HepG2 (cell line): ENCODE data around the gene HOMEZ. TPM values are rescaled to one million over a fixed set of nuclear protein-coding genes. Genes with fewer than 3 reads are reported as not detected.
A peak's percentile ranks its signal among the peaks of the same experiment; 100 is the strongest.

ENCODE experiments used
- AGO2 ChIP-seq: fragments of 200-400 bp; formaldehyde crosslinking; optimal IDR thresholded peaks from 2 replicates; pipeline ENCODE3; 2017; ENCODE audit warnings: mild to moderate bottlenecking, low read depth, low read length, moderate library complexity
- BCL3 ChIP-seq: sonication (generic); formaldehyde crosslinking; IDR thresholded peaks from 2 replicates; pipeline ENCODE4 v1.5.1; 2020; ENCODE audit warnings: mild to moderate bottlenecking, missing genetic modification reagents, moderate library complexity
- EZH2 ChIP-seq: conservative IDR thresholded peaks from 2 replicates; pipeline ENCODE4 v1.6.1; 2012; ENCODE audit warnings: mild to moderate bottlenecking, low read depth, low read length, moderate library complexity
- JARID2 ChIP-seq: sonication (generic); formaldehyde crosslinking; IDR thresholded peaks from 2 replicates; pipeline ENCODE4 v1.8.1; 2023; ENCODE audit warnings: missing genetic modification reagents, inconsistent platforms; ENCODE audit not compliant: insufficient replicate concordance
- KDM1A ChIP-seq: IDR thresholded peaks from 2 replicates; pipeline ENCODE4 v1.6.1; 2016; ENCODE audit warnings: missing compliant biosample characterization
- KLF12 ChIP-seq: sonication (generic); formaldehyde crosslinking; IDR thresholded peaks from 2 replicates; pipeline ENCODE4 v1.4.0; 2020; ENCODE audit warnings: missing genetic modification reagents, borderline replicate concordance
- MTA3 ChIP-seq: sonication (generic); formaldehyde crosslinking; IDR thresholded peaks from 2 replicates; pipeline ENCODE4 v1.4.0; 2020; ENCODE audit warnings: missing genetic modification reagents
- MZF1 ChIP-seq: sonication (generic); formaldehyde crosslinking; IDR thresholded peaks from 2 replicates; pipeline ENCODE4 v1.8.1; 2023; ENCODE audit warnings: mild to moderate bottlenecking, missing genetic modification reagents, borderline replicate concordance
- NFATC3 ChIP-seq: sonication (generic); formaldehyde crosslinking; IDR thresholded peaks from 2 replicates; pipeline ENCODE4 v1.5.1; 2020; ENCODE audit warnings: mild to moderate bottlenecking, missing genetic modification reagents
- POLR2A ChIP-seq, 2 experiments: IDR thresholded peaks; 2 replicates each; pipeline ENCODE4 v1.6.1; 2011; ENCODE audit warnings: low read depth in 2 of 2, low read length in 2 of 2, mild to moderate bottlenecking in 1 of 2, moderate library complexity in 1 of 2; ENCODE audit not compliant: insufficient read depth in 1 of 2
- RBFOX2 ChIP-seq: fragments of 200-400 bp; formaldehyde crosslinking; IDR thresholded peaks from 2 replicates; pipeline ENCODE4 v1.6.1; 2017; ENCODE audit warnings: low read depth, mild to moderate bottlenecking, low read length
- RBM39 ChIP-seq: fragments of 200-400 bp; formaldehyde crosslinking; IDR thresholded peaks from one replicate; pipeline ENCODE4 v1.6.1; 2018; ENCODE audit warnings: antibody characterized with exemption, mild to moderate bottlenecking, low read depth, low read length; ENCODE audit not compliant: poor library complexity, severe bottlenecking
- REXO4 ChIP-seq: sonication (generic); formaldehyde crosslinking; IDR thresholded peaks from 2 replicates; pipeline ENCODE4 v1.8.0; 2022; ENCODE audit warnings: missing genetic modification reagents, mild to moderate bottlenecking, borderline replicate concordance
- RFXAP ChIP-seq: sonication (generic); formaldehyde crosslinking; IDR thresholded peaks from 2 replicates; pipeline ENCODE4 v1.4.0; 2020; ENCODE audit warnings: missing genetic modification reagents, borderline replicate concordance
- SATB2 ChIP-seq: sonication (generic); formaldehyde crosslinking; IDR thresholded peaks from 2 replicates; pipeline ENCODE4 v1.5.0; 2020; ENCODE audit warnings: missing genetic modification reagents
- SMC3 ChIP-seq: IDR thresholded peaks from 2 replicates; pipeline ENCODE4 v1.6.1; 2011; ENCODE audit warnings: low read length, improper control_type of control experiment
- SP140L ChIP-seq: sonication (generic); formaldehyde crosslinking; IDR thresholded peaks from 2 replicates; pipeline ENCODE4 v1.4.0; 2020; ENCODE audit warnings: missing genetic modification reagents, borderline replicate concordance
- TGIF2 ChIP-seq: IDR thresholded peaks from 2 replicates; pipeline ENCODE4 v1.6.1; 2016; ENCODE audit warnings: control low read depth, missing compliant biosample characterization
- ZEB1 ChIP-seq: IDR thresholded peaks from 2 replicates; pipeline ENCODE4 v1.6.1; 2012; ENCODE audit warnings: mild to moderate bottlenecking, low read depth, inconsistent platforms; ENCODE audit not compliant: insufficient replicate concordance
- ZFP62 ChIP-seq: sonication (generic); formaldehyde crosslinking; IDR thresholded peaks from 2 replicates; pipeline ENCODE4 v1.4.0; 2020; ENCODE audit warnings: missing genetic modification reagents
- ZNF253 ChIP-seq: sonication (generic); formaldehyde crosslinking; IDR thresholded peaks from 2 replicates; pipeline ENCODE4 v1.8.0; 2022; ENCODE audit warnings: mild to moderate bottlenecking, missing genetic modification reagents, borderline replicate concordance
- ZNF274 ChIP-seq: sonication (generic); formaldehyde crosslinking; IDR thresholded peaks from 2 replicates; pipeline ENCODE4 v1.5.1; 2020; ENCODE audit warnings: mild to moderate bottlenecking, missing genetic modification reagents
- ZNF367 ChIP-seq: sonication (generic); formaldehyde crosslinking; IDR thresholded peaks from 2 replicates; pipeline ENCODE4 v1.4.0; 2020; ENCODE audit warnings: missing genetic modification reagents, borderline replicate concordance
- ZNF501 ChIP-seq: sonication (generic); formaldehyde crosslinking; IDR thresholded peaks from 2 replicates; pipeline ENCODE4 v1.5.1; 2020; ENCODE audit warnings: mild to moderate bottlenecking, moderate library complexity, missing genetic modification reagents
- ZNF556 ChIP-seq: sonication (generic); formaldehyde crosslinking; IDR thresholded peaks from 2 replicates; pipeline ENCODE4 v1.4.0; 2020; ENCODE audit warnings: mild to moderate bottlenecking, missing genetic modification reagents, borderline replicate concordance
- ZNF598 ChIP-seq: sonication (generic); formaldehyde crosslinking; IDR thresholded peaks from 2 replicates; pipeline ENCODE4 v1.5.1; 2020; ENCODE audit warnings: mild to moderate bottlenecking, missing genetic modification reagents, borderline replicate concordance
- ZNF691 ChIP-seq: sonication (generic); formaldehyde crosslinking; IDR thresholded peaks from 2 replicates; pipeline ENCODE4 v1.4.0; 2020; ENCODE audit warnings: missing genetic modification reagents, low read depth, mild to moderate bottlenecking, borderline replicate concordance
- ZNF768 ChIP-seq: sonication (generic); formaldehyde crosslinking; IDR thresholded peaks from 2 replicates; pipeline ENCODE4 v1.4.0; 2020; ENCODE audit warnings: missing genetic modification reagents
- ZNF800 ChIP-seq: sonication (generic); formaldehyde crosslinking; IDR thresholded peaks from 2 replicates; pipeline ENCODE4 v1.4.0; 2020; ENCODE audit warnings: missing genetic modification reagents
- polyA plus RNA-seq, 8 experiments: library from polyadenylated mRNA; depleted of rRNA in 3 of 8; stranded (reverse) in 7 of 8; unstranded in 1 of 8; fragments of >200 nt; fragmentation: Illumina TruSeq in 4 of 8; extraction: Trizol in 4 of 8; gene quantifications; 2 replicates each; pipeline versions ENCODE4 v1.2.1 to v1.2.3, GENCODE V29; 2011 to 2016; ENCODE audit warnings: low read depth in 4 of 8, missing spikeins in 1 of 8, mixed read lengths in 1 of 8; ENCODE audit not compliant: insufficient read depth in 1 of 8
- total RNA-seq, 5 experiments: library from RNA; depleted of rRNA; stranded (reverse); fragments of >200 nt; fragmentation: Illumina TruSeq; extraction: Trizol; gene quantifications; 2 replicates each; pipeline ENCODE4 v1.2.3, GENCODE V29; 2016; ENCODE audit warnings: low read depth in 1 of 5

The HOMEZ gene
- total and polyA plus RNA-seq, 2 of the 13 experiments (the other 11 are each of a cell fraction or from before 2014, with no cell fraction given) = 14.5 to 31.8 TPM

GRCh38 chr14:23323838-23324454 is 38.0 kb upstream of the HOMEZ start (continued):
- TF ChIP-seq ZNF800 (CRISPR knock-in tag) = no peak
- TF ChIP-seq SP140L (CRISPR knock-in tag) = no peak
- no peak for TF ChIP-seq KDM1A (CRISPR knock-in tag)
- no peak for TF ChIP-seq KLF12 (CRISPR knock-in tag)
- no peak for TF ChIP-seq NFATC3 (CRISPR knock-in tag)
- no peak for TF ChIP-seq ZNF556 (CRISPR knock-in tag)
- TF ChIP-seq ZEB1 = no peak
- no peak for TF ChIP-seq ZNF367 (CRISPR knock-in tag)
- TF ChIP-seq ZNF598 = no peak
- peak; percentile 77 for TF ChIP-seq AGO2
- TF ChIP-seq ZNF253 (CRISPR knock-in tag) = peak; percentile 48; the same call in 1 of the 2 replicates
- no peak for TF ChIP-seq SMC3
- no peak for TF ChIP-seq ZNF691 (CRISPR knock-in tag)
- TF ChIP-seq SATB2 = no peak
- peak; percentile 58; the same call in 1 of the 2 replicates for TF ChIP-seq RBFOX2
- TF ChIP-seq MZF1 (CRISPR knock-in tag) = no peak
- TF ChIP-seq BCL3 (CRISPR knock-in tag) = 0 out of 2 replicates have a peak, but pooled peaks have one; percentile 16
- peak in 1 of 2 experiments; percentile 42; a peak in 1 of 4 replicates for TF ChIP-seq POLR2A (IDR thresholded peaks at IDR 0.05; ENCODE audit: insufficient read depth in 1 of 2, low read depth in 2 of 2, low read length in 2 of 2)
- no peak for TF ChIP-seq TGIF2 (CRISPR knock-in tag)
- no peak for TF ChIP-seq EZH2
- TF ChIP-seq ZNF274 = 0 out of 2 replicates have a peak, but pooled peaks have one; percentile 23
- TF ChIP-seq ZNF501 (CRISPR knock-in tag) = no peak
- 0 out of 2 replicates have a peak, but pooled peaks have one; percentile 49 for TF ChIP-seq REXO4 (CRISPR knock-in tag)
- peak; percentile 39; the same call in 1 of the 2 replicates for TF ChIP-seq ZNF768 (CRISPR knock-in tag)
- no peak for TF ChIP-seq RFXAP (CRISPR knock-in tag)
- no peak for TF ChIP-seq MTA3 (CRISPR knock-in tag)
- no peak for TF ChIP-seq ZFP62 (CRISPR knock-in tag)
- peak; percentile 51 for TF ChIP-seq RBM39
- no peak for TF ChIP-seq JARID2
